ENCODE data around the gene PPFIA2. TPM values are rescaled to one million over a fixed set of nuclear protein-coding genes. Genes with fewer than 3 reads are reported as not detected.

The PPFIA2 gene
- total RNA-seq, 1 donor from 2014 or later = not detected

- intact Hi-C loops (cut with micrococcal nuclease) = no loop called here
Measured at GRCh38 chr12:81359736-81360135, 399.4 kb downstream of the PPFIA2 start.

- intact Hi-C loops (cut with micrococcal nuclease) = no loop called here
Measured at GRCh38 chr12:81354327-81354932, 404.7 kb downstream of the PPFIA2 start.

- intact Hi-C loops (cut with micrococcal nuclease) = no loop called here
Measured at GRCh38 chr12:81350309-81350708, 408.8 kb downstream of the PPFIA2 start.

- intact Hi-C loops (cut with micrococcal nuclease) = no loop called here
Measured at GRCh38 chr12:81347404-81347803, 411.7 kb downstream of the PPFIA2 start.

- intact Hi-C loops (cut with micrococcal nuclease) = no loop called here
Measured at GRCh38 chr12:81340910-81341309, 418.2 kb downstream of the PPFIA2 start.

GRCh38 chr12:81339071-81339470 lies 420.1 kb downstream of the PPFIA2 start:
- intact Hi-C loops (cut with micrococcal nuclease) = no loop called here

- intact Hi-C loops (cut with micrococcal nuclease) = no loop called here
Measured at GRCh38 chr12:81337886-81338285, 421.3 kb downstream of the PPFIA2 start.

GRCh38 chr12:81333812-81334211 lies 425.3 kb downstream of the PPFIA2 start:
- intact Hi-C loops (cut with micrococcal nuclease) = no loop called here

- intact Hi-C loops (cut with micrococcal nuclease) = no loop called here
Measured at GRCh38 chr12:81332054-81332453, 427.1 kb downstream of the PPFIA2 start.

- intact Hi-C loops (cut with micrococcal nuclease) = no loop called here
Measured at GRCh38 chr12:81330480-81330879, 428.7 kb downstream of the PPFIA2 start.

GRCh38 chr12:81329085-81329484 lies 430.1 kb downstream of the PPFIA2 start:
- intact Hi-C loops (cut with micrococcal nuclease) = no loop called here

- intact Hi-C loops (cut with micrococcal nuclease) = no loop called here
Measured at GRCh38 chr12:81327425-81327824, 431.7 kb downstream of the PPFIA2 start.

- intact Hi-C loops (cut with micrococcal nuclease) = no loop called here
Measured at GRCh38 chr12:81325086-81325485, 434.1 kb downstream of the PPFIA2 start.

- intact Hi-C loops (cut with micrococcal nuclease) = no loop called here
Measured at GRCh38 chr12:81314903-81315531, 444.1 kb downstream of the PPFIA2 start.

- intact Hi-C loops (cut with micrococcal nuclease) = no loop called here
Measured at GRCh38 chr12:81303935-81304334, 455.2 kb downstream of the PPFIA2 start.

- intact Hi-C loops (cut with micrococcal nuclease) = no loop called here
Measured at GRCh38 chr12:81300454-81300853, 458.7 kb downstream of the PPFIA2 start.

GRCh38 chr12:81297601-81298000 lies 461.5 kb downstream of the PPFIA2 start:
- intact Hi-C loops (cut with micrococcal nuclease) = no loop called here

GRCh38 chr12:81296556-81297305 lies 462.4 kb downstream of the PPFIA2 start:
- intact Hi-C loops (cut with micrococcal nuclease) = no loop called here

GRCh38 chr12:81295251-81295650 lies 463.9 kb downstream of the PPFIA2 start:
- intact Hi-C loops (cut with micrococcal nuclease) = no loop called here

- intact Hi-C loops (cut with micrococcal nuclease) = no loop called here
Measured at GRCh38 chr12:81294325-81295190, 464.6 kb downstream of the PPFIA2 start.

GRCh38 chr12:81288651-81289050 lies 470.5 kb downstream of the PPFIA2 start:
- intact Hi-C loops (cut with micrococcal nuclease) = no loop called here

GRCh38 chr12:81284137-81284536 lies 475.0 kb downstream of the PPFIA2 start:
- intact Hi-C loops (cut with micrococcal nuclease) = no loop called here
